ENCODE measurements around the gene DOC2B. TPM values are rescaled to one million over a fixed set of nuclear protein-coding genes. Genes with fewer than 3 reads are reported as not detected.

Gene DOC2B
- total RNA-seq, 1 experiment from 2014 or later = 15.2 TPM

GRCh38 chr17:156094-156621 lies 25.3 kb downstream of the DOC2B start:
- Histone ChIP-seq H3K36me3 (ENCODE audit: control insufficient read depth in 1 of 2, insufficient read depth in 2 of 2, low read length in 2 of 2) (peaks cover 0 to 2% of the 10 kb centered on the region in 2 experiments; a peak in 1 of 4 replicates), H3K4me1 (ENCODE audit: control insufficient read depth in 1 of 2, insufficient read depth in 2 of 2, low read length in 2 of 2) (no peaks in the 10 kb centered on the region; a peak in 1 of 4 replicates), H3K4me3 (replicated peaks in 1 of 2; ENCODE audit: low read depth in 1 of 2, low read length in 2 of 2) (no peak overlapping the region), H3K27me3 (ENCODE audit: insufficient read depth, low read length) (no peaks in the 10 kb centered on the region), H2AFZ (ENCODE audit: low read depth, low read length, poor library complexity, severe bottlenecking) (no peak overlapping the region), H3K9me3 (ENCODE audit: control insufficient read depth in 1 of 2, insufficient read depth in 1 of 2, low read depth in 1 of 2, low read length in 2 of 2) (no peaks in the 10 kb centered on the region), H3K79me2 (ENCODE audit: insufficient read depth, low read length) (no peaks in the 10 kb centered on the region), H3K27ac (ENCODE audit: low read depth, low read length) (no peak overlapping the region), H3K4me2 (ENCODE audit: low read length) (no peak overlapping the region), H4K20me1 (ENCODE audit: insufficient read depth) (no peaks in the 10 kb centered on the region), H3K9ac (ENCODE audit: low read length) (no peak overlapping the region), H3K9me2 (ENCODE audit: insufficient read depth) (no peaks in the 10 kb centered on the region)
- no peak for DNase-seq (ENCODE audit: low read depth, low spot score)
- no peak for ATAC-seq
- intact Hi-C loops (cut with micrococcal nuclease) = no loop called here
- RAD21 ChIA-PET (ENCODE audit: low non-redundant PET in 1 of 2, low total read pairs in 2 of 2, uncharacterized antibody in 2 of 2, unreplicated experiment in 2 of 2) = no interaction called here
- CTCF ChIA-PET = no interaction called here
- POLR2A ChIA-PET = no interaction called here
- BruUV-seq (replicated peaks) = no TSS peak
- TF ChIP-seq, protein P1, sequence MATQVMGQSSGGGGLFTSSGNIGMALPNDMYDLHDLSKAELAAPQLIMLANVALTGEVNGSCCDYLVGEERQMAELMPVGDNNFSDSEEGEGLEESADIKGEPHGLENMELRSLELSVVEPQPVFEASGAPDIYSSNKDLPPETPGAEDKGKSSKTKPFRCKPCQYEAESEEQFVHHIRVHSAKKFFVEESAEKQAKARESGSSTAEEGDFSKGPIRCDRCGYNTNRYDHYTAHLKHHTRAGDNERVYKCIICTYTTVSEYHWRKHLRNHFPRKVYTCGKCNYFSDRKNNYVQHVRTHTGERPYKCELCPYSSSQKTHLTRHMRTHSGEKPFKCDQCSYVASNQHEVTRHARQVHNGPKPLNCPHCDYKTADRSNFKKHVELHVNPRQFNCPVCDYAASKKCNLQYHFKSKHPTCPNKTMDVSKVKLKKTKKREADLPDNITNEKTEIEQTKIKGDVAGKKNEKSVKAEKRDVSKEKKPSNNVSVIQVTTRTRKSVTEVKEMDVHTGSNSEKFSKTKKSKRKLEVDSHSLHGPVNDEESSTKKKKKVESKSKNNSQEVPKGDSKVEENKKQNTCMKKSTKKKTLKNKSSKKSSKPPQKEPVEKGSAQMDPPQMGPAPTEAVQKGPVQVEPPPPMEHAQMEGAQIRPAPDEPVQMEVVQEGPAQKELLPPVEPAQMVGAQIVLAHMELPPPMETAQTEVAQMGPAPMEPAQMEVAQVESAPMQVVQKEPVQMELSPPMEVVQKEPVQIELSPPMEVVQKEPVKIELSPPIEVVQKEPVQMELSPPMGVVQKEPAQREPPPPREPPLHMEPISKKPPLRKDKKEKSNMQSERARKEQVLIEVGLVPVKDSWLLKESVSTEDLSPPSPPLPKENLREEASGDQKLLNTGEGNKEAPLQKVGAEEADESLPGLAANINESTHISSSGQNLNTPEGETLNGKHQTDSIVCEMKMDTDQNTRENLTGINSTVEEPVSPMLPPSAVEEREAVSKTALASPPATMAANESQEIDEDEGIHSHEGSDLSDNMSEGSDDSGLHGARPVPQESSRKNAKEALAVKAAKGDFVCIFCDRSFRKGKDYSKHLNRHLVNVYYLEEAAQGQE (IDR thresholded peaks at IDR 0.05; ENCODE audit: low read depth) = no peak
- TF ChIP-seq POLR2AphosphoS5 (IDR thresholded peaks at IDR 0.05; ENCODE audit: low read depth, low read length) (no peak), JUND (IDR thresholded peaks at IDR 0.05) (no peak), ZNF274 (IDR thresholded peaks at IDR 0.05; ENCODE audit: low read depth, low read length) (no peak), CBX3 (IDR thresholded peaks at IDR 0.05; ENCODE audit: low read depth) (no peak), RAD21 (IDR thresholded peaks at IDR 0.05; ENCODE audit: low read depth) (no peak)
- TF ChIP-seq, protein P2, sequence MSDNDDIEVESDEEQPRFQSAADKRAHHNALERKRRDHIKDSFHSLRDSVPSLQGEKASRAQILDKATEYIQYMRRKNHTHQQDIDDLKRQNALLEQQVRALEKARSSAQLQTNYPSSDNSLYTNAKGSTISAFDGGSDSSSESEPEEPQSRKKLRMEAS (IDR thresholded peaks at IDR 0.05) = no peak

Data from HCT116 (cell line).